Uterus (tissue), 4 donors: ENCODE measurements around the gene ZCWPW2. TPM values are rescaled to one million over a fixed set of nuclear protein-coding genes. Genes with fewer than 3 reads are reported as not detected.

Experiments
- DNase-seq, 2 donors: peaks; one replicate each; pipeline ENCODE4 v3.0.0-alpha.2; 2019 to 2020
- H3K27ac ChIP-seq, 2 donors: fragments of 200-600 bp; sonication (generic); 1 replicate in 1 of 2; 2 replicates in 1 of 2; pipeline ENCODE4 v1.5.1; 2016 to 2018
- H3K27me3 ChIP-seq, 2 donors: fragments of 200-600 bp; sonication (generic); one replicate each; pipeline ENCODE4 v1.5.1; 2018 to 2019; ENCODE audit warnings: control low read depth in 1 of 2
- H3K36me3 ChIP-seq, 2 donors: fragments of 200-600 bp; sonication (generic); one replicate each; pipeline ENCODE4 v1.5.1; 2019; ENCODE audit warnings: control low read depth in 1 of 2
- H3K4me1 ChIP-seq, 2 donors: fragments of 200-600 bp; sonication (generic); one replicate each; pipeline ENCODE4 v1.5.1; 2018 to 2019; ENCODE audit warnings: control low read depth in 1 of 2
- H3K4me3 ChIP-seq, 2 donors: fragments of 200-600 bp; sonication (generic); 1 replicate in 1 of 2; 2 replicates in 1 of 2; pipeline ENCODE4 v1.5.1; 2018 to 2019; ENCODE audit warnings: mild to moderate bottlenecking in 1 of 2
- H3K9me3 ChIP-seq, 2 donors: fragments of 200-600 bp; sonication (generic); one replicate each; pipeline ENCODE4 v1.5.1; 2019; ENCODE audit warnings: control low read depth in 1 of 2
- CTCF ChIP-seq, 4 experiments: fragments of 200-600 bp in 2 of 4; fragments of 450-650 bp in 2 of 4; sonication (generic) in 2 of 4; IDR thresholded peaks; one replicate each; pipeline ENCODE4 v1.5.1; 2016 to 2019; ENCODE audit warnings: antibody characterized with exemption in 4 of 4, mild to moderate bottlenecking in 2 of 4, moderate library complexity in 1 of 4
- POLR2A ChIP-seq, 2 donors: fragments of 450-650 bp; IDR thresholded peaks; one replicate each; pipeline ENCODE4 v1.6.1; 2016; ENCODE audit warnings: antibody characterized with exemption in 2 of 2, mild to moderate bottlenecking in 1 of 2, moderate library complexity in 1 of 2
- intact Hi-C: fragments of 100-400 bp; cut with DNase I; formaldehyde crosslinking; loops from one replicate; pipeline ENCODE4 v1.15.1; 2023; ENCODE audit warnings: low total_unique reads
- total RNA-seq, 4 donors: library from RNA; depleted of rRNA in 3 of 4; stranded (reverse); fragments of >200 nt in 3 of 4; gene quantifications; one replicate each; pipeline versions ENCODE4 v1.1.0 to v1.2.4, GENCODE V29; 2014 to 2023
- donor health status: DM: yes; HTN: yes; CAD: no.

The ZCWPW2 gene
- total RNA-seq, 4 donors from 2014 or later: 1.5 to 2.6 TPM; not detected in 2

GRCh38 chr3:28476764-28477163, 128.2 kb downstream of the ZCWPW2 start:
- H3K4me3 ChIP-seq: no peak overlapping the region
- H3K4me1 ChIP-seq: no peaks in the 10 kb centered on the region
- no peak for TF ChIP-seq POLR2A (IDR thresholded peaks at IDR 0.05)
- TF ChIP-seq CTCF (IDR thresholded peaks at IDR 0.05): no peak
- no peaks in the 10 kb centered on the region for H3K36me3 ChIP-seq
- H3K9me3 ChIP-seq: no peaks in the 10 kb centered on the region
- no peak overlapping the region for H3K27ac ChIP-seq
- intact Hi-C loops: no loop called here
- H3K27me3 ChIP-seq: no peaks in the 10 kb centered on the region
- DNase-seq: no peak

- Histone ChIP-seq H3K4me3 (no peak overlapping the region), H3K27me3 (no peaks in the 10 kb centered on the region), H3K4me1 (no peaks in the 10 kb centered on the region), H3K9me3 (peaks cover 3 to 10% of the 10 kb centered on the region in 2 donors), H3K27ac (no peak overlapping the region), H3K36me3 (no peaks in the 10 kb centered on the region)
- intact Hi-C loops: no loop called here
- DNase-seq: no peak
- TF ChIP-seq POLR2A (IDR thresholded peaks at IDR 0.05): no peak
- TF ChIP-seq CTCF (IDR thresholded peaks at IDR 0.05): no peak
Observed at GRCh38 chr3:28485164-28485563, 136.6 kb downstream of the ZCWPW2 start.

- intact Hi-C loops: no loop called here
- no peak for TF ChIP-seq CTCF (IDR thresholded peaks at IDR 0.05)
- TF ChIP-seq POLR2A (IDR thresholded peaks at IDR 0.05): no peak
Observed at GRCh38 chr3:28495301-28495700, 146.8 kb downstream of the ZCWPW2 start.

GRCh38 chr3:28502397-28502937, 153.9 kb downstream of the ZCWPW2 start:
- intact Hi-C loops: no loop called here
- no peak overlapping the region for H3K4me3 ChIP-seq
- TF ChIP-seq POLR2A (IDR thresholded peaks at IDR 0.05): no peak
- TF ChIP-seq CTCF (IDR thresholded peaks at IDR 0.05): no peak

More at GRCh38 chr3:28495301-28495700, 146.8 kb downstream of the ZCWPW2 start:
- Histone ChIP-seq H3K36me3 (no peaks in the 10 kb centered on the region), H3K27ac (no peak overlapping the region), H3K4me3 (no peak overlapping the region), H3K9me3 (no peaks in the 10 kb centered on the region), H3K27me3 (no peaks in the 10 kb centered on the region), H3K4me1 (no peaks in the 10 kb centered on the region)
- DNase-seq: no peak

GRCh38 chr3:28504976-28505375, 156.5 kb downstream of the ZCWPW2 start:
- peaks cover 0 to 3% of the 10 kb centered on the region in 2 donors for H3K4me1 ChIP-seq
- intact Hi-C loops: no loop called here
- no peaks in the 10 kb centered on the region for H3K36me3 ChIP-seq
- H3K4me3 ChIP-seq: no peak overlapping the region
- H3K27me3 ChIP-seq: no peaks in the 10 kb centered on the region
- H3K27ac ChIP-seq: no peak overlapping the region
- TF ChIP-seq CTCF (IDR thresholded peaks at IDR 0.05): no peak
- no peak for DNase-seq
- H3K9me3 ChIP-seq: no peaks in the 10 kb centered on the region

More at GRCh38 chr3:28502397-28502937, 153.9 kb downstream of the ZCWPW2 start:
- Histone ChIP-seq H3K4me1 (no peaks in the 10 kb centered on the region), H3K27ac (no peak overlapping the region), H3K36me3 (no peaks in the 10 kb centered on the region), H3K27me3 (no peaks in the 10 kb centered on the region), H3K9me3 (no peaks in the 10 kb centered on the region)
- DNase-seq: no peak
